ENCODE data around the gene FAN1. TPM values are rescaled to one million over a fixed set of nuclear protein-coding genes. Genes with fewer than 3 reads are reported as not detected.

FAN1 gene
- total and polyA plus RNA-seq, 2 of the 13 experiments (the other 11 are each of a cell fraction or from before 2014, with no cell fraction given): 10.8 to 20.1 TPM

DNA sequence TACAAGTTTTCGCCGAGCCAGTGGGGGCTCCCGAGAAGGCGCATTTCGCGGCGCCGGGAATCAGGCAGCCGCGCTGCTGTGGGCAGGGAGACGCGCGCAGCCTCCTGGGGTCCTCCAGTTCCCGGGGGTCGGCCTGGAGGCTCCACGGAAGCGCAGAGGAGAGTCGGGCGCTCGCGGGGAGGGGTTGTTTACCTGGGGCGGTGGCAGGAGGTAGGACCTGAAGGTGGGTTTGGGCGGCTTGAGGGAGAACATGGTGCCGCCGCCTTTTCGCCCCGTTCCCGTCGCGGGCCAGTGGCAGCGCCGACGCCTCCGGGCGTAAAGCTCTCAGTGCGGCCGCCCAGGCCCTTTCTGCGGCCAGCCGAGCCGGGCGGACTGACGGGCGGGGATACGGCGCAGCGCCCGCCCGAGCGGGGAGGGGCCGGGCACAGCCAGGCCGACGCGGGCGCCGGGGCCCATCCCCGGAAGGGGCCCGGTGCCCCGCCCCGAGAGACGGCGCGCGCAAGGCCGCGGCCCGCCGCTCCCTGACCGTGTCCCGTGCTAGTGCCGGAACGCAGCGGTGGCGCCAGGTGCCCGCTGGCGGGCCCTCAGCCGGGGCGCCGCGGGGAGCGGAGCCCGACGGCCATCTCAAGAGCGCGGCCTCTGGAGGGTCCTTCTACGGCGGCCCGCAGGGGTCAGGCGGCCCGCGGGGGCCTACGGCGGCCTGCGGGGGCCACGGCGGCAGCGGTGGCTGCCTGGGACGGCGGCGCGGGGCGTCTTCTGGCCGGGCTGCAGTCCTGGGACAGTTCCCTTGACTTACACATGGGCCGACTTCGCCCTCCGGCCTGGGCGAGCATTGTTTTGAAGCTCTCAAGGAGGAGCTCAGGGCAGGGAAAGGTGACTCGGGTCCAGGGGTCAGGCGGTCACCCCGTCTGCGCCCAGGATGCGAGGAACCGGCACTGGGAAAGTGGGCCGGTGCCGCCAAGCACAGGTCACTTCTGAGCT lies 87.8 kb downstream of the FAN1 start, which contains the start of gene MTMR10 (continued):
- TF ChIP-seq, protein P1, sequence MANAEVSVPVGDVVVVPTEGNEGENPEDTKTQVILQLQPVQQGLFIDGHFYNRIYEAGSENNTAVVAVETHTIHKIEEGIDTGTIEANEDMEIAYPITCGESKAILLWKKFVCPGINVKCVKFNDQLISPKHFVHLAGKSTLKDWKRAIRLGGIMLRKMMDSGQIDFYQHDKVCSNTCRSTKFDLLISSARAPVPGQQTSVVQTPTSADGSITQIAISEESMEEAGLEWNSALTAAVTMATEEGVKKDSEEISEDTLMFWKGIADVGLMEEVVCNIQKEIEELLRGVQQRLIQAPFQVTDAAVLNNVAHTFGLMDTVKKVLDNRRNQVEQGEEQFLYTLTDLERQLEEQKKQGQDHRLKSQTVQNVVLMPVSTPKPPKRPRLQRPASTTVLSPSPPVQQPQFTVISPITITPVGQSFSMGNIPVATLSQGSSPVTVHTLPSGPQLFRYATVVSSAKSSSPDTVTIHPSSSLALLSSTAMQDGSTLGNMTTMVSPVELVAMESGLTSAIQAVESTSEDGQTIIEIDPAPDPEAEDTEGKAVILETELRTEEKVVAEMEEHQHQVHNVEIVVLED (CRISPR knock-in tag; IDR thresholded peaks at IDR 0.05; ENCODE audit: borderline replicate concordance): no peak
- TF ChIP-seq GTF3A (CRISPR knock-in tag; conservative IDR thresholded peaks at IDR 0.05) (no peak), SOX6 (IDR thresholded peaks at IDR 0.05) (no peak), SOX6 (CRISPR knock-in tag; IDR thresholded peaks at IDR 0.05) (no peak; the same call in 1 of the 2 replicates), RARA (CRISPR knock-in tag; IDR thresholded peaks at IDR 0.05) (peak; percentile 41), ZNF329 (CRISPR knock-in tag; IDR thresholded peaks at IDR 0.05; ENCODE audit: low read depth) (0 out of 2 replicates have a peak, but pooled peaks have one; percentile 36), REPIN1 (CRISPR knock-in tag; IDR thresholded peaks at IDR 0.05; ENCODE audit: borderline replicate concordance, low read depth) (no peak), AHR (CRISPR knock-in tag; IDR thresholded peaks at IDR 0.05) (no peak; the same call in 1 of the 2 replicates), ZNF564 (CRISPR knock-in tag; IDR thresholded peaks at IDR 0.05) (peak; percentile 40; the same call in 1 of the 2 replicates), SMARCE1 (IDR thresholded peaks at IDR 0.05; ENCODE audit: borderline replicate concordance) (no peak), GPN1 (CRISPR knock-in tag; IDR thresholded peaks at IDR 0.05; ENCODE audit: borderline replicate concordance) (no peak), ZBTB43 (CRISPR knock-in tag; conservative IDR thresholded peaks at IDR 0.05) (peak; percentile 62), ZNF609 (CRISPR knock-in tag; IDR thresholded peaks at IDR 0.05; ENCODE audit: borderline replicate concordance) (no peak), CEBPB (IDR thresholded peaks at IDR 0.05; ENCODE audit: borderline replicate concordance, low read depth, low read length) (no peak)
- TF ChIP-seq, protein P2, sequence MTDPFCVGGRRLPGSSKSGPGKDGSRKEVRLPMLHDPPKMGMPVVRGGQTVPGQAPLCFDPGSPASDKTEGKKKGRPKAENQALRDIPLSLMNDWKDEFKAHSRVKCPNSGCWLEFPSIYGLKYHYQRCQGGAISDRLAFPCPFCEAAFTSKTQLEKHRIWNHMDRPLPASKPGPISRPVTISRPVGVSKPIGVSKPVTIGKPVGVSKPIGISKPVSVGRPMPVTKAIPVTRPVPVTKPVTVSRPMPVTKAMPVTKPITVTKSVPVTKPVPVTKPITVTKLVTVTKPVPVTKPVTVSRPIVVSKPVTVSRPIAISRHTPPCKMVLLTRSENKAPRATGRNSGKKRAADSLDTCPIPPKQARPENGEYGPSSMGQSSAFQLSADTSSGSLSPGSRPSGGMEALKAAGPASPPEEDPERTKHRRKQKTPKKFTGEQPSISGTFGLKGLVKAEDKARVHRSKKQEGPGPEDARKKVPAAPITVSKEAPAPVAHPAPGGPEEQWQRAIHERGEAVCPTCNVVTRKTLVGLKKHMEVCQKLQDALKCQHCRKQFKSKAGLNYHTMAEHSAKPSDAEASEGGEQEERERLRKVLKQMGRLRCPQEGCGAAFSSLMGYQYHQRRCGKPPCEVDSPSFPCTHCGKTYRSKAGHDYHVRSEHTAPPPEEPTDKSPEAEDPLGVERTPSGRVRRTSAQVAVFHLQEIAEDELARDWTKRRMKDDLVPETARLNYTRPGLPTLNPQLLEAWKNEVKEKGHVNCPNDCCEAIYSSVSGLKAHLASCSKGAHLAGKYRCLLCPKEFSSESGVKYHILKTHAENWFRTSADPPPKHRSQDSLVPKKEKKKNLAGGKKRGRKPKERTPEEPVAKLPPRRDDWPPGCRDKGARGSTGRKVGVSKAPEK (CRISPR knock-in tag; IDR thresholded peaks at IDR 0.05; ENCODE audit: borderline replicate concordance): no peak
